Fibroblast of skin of abdomen (primary cell): ENCODE measurements around the gene HOXC10.
A peak's percentile ranks its signal among the peaks of the same experiment; 100 is the strongest.

Experiments
- DNase-seq: peaks from one replicate; pipeline ENCODE4 v3.0.0-alpha.2; 2013

HOXC10 gene

DNA sequence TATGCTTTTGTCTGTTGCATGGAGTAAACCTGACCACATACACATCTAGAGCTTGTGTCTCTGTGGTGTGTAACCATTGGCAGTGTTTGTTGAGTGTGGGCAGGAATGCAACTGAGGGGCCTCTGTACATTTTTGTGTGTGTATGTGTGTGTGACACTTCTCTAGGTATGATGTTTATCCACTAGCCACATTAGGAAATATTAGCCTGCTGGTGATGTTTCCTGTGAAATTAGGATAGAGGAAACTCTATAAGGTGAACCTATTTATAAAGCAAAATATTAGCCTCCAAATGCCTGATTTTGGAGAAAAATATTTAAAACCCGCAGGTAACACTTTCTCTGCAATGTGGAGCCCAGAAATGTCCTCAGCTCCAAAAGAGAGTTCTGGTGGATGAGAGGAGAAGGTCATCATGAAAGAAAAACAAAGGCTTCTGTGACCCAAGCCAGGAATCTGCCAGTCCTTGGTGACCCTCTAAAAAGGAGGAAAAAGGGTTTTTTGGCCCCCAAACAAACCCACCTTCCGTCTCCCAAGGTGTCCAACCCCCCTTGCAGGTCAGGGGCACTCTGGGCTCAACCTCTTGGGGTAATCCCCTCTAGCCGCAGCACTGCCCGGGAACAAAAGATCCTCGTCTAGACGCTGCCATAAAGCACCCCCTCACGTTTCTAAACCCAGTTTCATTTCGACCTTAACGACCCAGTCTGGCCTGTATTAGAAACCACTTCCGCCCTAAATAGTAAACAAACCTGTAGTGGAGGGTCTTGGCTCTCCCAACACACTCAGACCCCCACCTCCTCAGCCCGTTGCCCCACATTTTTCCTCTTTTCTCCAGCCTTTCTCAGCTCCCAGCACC, 7.1 kb upstream of the HOXC10 start:
- no peak for DNase-seq

DNA sequence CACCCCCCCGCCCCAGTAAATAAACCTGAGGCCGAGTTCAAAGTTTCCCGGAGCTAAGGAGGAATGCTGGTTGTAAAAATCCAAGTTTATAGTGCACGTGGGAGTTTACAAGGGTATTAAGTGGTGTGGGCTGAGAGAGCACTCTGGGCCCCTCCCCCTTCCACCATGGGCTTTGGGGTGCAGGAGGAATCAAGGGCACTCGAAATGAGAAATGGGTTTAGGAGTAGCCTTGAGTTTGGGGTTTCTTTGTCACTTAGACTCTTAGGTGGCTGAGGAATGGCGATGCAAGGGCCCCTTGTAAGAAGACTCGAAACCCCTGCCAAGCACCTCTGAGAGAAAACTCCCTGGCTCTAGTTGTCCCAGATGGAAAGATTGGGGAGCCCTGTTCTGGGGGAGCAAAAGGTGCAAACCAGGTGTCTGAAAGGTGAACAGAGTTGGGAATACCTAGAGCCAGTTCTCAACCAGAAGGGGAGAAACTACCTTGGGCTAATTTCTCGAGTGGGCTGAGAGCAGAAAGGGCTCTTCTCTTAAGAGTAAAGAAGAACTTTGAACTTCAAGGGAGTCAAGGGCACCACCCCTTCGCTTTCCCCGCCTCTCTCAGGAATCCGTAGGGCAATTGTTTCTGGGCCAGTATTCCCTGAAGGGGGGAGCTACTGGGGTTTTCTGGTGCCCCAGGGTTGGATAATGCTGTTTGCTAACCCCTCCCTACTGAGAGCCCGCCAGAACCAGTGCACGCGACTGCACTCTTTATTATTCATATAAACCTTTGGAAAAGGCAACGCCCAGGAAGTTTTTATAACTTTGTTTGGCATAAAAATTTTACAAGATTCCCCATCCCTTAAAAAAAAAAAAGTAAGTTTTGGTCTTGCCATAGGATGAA, 6.2 kb upstream of the HOXC10 start:
- no peak for DNase-seq

DNA sequence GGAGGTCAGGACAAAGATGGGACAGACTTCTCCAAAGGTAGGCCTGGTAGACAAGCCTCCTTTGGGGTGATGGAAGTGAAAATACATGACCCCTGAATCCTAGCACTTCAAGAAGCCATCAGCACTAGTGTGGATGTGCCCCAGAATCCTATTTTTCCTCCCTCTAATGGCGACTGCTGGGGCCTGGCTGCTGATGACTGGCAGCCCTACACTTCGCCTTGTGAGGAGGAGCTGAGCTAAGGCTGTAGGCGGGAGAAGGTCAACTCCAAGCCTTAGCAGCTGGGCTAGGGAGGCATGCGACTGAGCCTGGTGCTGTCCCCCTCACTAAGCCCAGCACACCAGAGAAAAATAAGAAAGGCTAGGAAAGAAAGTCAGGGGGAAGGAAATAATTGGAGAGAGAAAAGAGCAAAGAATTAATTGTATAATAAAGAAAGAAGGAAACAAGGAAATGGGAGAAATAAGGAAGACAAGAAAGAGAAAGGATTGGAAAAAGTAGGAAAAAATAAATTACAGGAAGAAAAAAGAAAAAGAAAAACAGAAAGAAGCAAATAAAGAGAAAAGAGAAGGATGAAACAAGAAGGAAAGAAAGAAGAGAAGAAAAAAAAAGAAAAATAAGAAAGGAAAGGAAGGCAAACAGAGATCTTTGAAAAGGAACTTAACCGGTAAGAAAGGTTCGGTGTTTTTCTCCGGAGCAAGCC, 4.7 kb upstream of the HOXC10 start:
- no peak for DNase-seq

DNA sequence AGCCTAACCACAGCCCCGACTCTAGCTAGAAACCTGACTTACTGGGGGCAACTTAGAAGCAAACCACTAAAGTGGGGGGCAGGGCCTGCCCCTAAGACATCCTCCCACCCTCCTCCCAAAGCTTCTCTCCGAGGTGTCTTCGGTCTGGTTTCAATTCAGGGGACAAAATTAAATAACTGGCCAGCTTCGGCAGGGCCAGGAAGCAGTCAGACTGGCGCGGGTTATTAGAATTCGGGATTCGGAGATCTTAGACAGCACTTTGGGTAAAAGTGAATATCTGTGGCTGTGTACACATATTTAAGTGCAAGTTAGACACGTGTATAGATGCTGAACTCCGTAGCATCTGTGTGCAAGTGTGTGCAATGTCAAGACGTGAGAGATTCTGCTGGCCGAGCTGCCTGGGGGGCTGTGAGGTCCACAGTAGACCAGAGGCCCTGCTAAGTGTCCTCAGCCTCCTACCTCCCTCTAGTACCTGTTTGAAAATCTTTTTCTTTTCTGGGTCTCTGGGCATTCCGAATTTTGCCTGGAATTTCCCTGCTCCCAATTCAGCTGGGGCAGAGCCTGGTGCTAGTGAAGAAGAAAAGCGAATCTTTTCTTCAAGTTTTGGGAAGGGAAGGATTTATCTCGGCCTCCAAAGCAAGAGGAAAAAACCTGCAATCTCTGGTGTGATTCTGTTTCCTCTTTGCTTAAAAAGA, 4.0 kb upstream of the HOXC10 start:
- no peak for DNase-seq

DNA sequence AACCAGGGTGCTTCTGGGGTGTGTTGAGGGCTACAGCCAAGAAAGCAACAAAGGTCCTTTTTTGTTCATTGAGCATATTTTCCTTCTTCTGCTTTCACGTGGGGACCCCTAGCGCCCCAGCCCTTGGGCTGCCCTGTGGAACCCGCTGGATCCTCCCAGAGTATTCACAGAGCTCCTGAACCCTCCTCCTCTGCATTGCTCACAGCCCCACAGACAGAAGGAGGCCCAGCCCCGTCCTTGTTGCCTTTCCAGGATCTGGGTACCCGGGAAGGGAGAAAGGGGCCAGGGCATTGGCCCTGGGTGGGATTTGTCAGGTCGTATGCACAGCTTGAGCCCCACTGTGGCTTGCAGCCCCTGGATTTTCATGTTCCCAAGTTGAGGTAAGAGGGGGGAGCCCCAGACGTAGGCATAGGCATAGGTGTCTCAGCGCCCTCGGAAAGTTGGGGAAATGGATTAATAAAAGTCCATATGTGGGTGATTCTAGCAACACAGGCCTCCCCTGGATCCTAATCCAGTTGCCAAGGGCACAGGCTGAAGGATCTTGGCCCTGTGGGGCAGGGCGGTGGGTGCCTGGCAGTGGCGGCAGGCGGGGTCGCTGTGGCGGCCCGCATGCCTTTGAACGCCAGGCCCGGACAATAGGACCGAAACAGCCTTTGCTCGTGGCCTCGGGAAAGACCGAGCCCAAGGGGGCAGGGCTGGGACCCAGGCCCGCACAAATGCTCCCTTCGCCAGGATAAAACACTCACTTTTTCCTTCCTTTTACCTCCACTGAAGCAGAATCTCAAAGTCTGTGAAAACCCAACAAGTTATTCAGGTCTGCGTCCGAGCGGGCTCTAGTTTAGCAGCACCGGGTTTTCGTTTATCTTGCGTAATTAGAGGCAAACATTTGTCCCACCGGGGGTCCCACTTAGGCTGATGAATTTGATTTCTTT, 3.0 kb upstream of the HOXC10 start:
- DNase-seq: no peak

DNA sequence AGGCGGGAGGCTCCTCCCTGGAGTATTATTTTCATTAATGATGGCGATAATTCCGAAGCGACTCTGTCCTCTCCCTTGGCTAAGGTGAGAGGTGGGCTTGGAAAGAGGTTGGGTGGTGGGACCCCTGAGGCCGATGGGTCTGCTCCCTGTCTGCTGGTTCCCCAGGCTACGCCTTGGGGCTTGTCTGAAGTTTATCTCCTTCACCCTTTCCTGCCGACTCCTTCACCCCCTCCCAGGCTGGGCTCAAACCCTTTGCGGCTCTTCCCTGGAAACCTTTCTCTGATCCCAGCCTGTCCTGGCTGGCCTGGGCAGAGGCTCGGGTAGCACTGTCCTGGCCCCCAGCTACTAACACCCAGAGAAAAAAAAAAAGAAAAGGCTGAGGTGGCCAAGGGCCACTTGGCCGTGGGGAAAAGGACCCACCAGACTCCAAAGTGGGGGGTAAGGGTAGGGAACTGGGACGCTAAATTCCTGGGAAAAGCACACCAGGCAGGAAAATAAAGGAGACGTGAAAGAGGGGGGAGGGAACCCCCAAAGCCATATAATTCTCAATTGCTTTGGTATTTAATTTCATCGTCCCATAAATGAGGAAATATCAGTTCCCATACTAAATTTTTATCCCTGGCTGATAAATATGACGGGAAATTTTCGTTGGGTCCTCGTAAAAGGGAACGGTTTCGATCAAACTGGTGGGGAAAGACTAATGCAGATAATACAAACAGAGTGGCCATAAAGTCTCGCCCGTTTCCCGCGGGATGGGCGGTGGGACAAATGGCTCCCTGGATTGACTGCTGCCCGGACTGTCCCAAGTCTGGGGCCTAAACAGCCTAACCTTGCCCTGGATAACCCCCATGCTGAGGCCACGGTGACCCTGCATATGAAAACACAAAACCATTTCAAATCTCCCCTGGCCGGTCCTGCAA, 2.0 kb upstream of the HOXC10 start:
- no peak for DNase-seq

DNA sequence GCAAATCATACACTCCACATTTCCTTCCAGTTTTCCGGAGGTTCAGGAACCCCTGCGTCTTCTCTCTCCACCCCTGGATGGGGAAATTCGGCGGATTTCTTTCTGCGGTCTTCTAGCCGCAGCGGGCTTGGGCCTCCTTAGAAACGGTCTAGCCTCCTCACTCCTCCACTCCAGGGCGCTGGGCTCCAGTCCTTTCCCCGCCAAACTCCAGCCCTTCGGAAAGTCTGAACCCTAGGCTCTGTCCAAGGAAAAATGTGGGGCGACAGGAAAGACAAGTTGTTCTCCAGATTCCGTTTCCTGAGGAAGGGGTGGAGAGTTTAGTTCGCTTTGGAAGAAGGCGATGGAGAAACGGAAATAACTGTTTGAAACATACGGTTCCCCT, 1.4 kb upstream of the HOXC10 start:
- DNase-seq: no peak

DNA sequence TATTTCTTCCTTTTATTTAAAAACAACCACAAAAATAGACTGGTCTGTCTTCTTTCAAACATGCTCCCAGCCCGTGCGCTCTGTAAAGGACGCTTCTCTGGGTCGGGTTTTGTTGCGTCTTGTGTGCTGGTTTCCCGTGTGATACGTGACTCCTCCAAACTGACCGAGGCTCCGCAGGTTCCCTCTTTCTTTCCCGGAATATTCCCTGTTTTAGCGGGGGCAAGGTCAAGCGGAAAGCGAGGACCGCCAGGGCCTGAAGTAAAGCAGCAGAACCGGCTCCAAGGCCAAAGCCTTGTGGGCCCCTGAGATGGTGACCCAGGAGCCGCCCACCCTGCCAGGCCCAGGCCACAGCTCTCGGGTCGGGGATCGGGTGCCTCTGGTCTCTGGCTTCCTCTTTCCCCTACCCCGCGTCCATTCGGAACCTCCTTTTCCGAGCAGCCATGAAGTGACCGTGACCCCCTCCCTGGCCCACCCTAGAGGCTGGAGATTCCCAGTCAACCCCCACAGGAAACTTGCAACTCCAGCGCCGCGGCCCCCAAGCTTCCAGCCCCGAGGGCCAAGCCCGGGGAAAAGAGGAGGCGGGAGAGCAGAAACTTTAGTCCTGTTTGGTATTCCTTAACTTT, 885 bp upstream of the HOXC10 start:
- no peak for DNase-seq

DNA sequence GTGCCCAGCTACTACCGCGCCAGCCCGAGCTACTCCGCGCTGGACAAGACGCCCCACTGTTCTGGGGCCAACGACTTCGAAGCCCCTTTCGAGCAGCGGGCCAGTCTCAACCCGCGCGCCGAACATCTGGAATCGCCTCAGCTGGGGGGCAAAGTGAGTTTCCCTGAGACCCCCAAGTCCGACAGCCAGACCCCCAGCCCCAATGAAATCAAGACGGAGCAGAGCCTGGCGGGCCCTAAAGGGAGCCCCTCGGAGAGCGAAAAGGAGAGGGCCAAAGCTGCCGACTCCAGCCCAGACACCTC, 697 bp downstream of the HOXC10 start:
- no peak for DNase-seq

DNA sequence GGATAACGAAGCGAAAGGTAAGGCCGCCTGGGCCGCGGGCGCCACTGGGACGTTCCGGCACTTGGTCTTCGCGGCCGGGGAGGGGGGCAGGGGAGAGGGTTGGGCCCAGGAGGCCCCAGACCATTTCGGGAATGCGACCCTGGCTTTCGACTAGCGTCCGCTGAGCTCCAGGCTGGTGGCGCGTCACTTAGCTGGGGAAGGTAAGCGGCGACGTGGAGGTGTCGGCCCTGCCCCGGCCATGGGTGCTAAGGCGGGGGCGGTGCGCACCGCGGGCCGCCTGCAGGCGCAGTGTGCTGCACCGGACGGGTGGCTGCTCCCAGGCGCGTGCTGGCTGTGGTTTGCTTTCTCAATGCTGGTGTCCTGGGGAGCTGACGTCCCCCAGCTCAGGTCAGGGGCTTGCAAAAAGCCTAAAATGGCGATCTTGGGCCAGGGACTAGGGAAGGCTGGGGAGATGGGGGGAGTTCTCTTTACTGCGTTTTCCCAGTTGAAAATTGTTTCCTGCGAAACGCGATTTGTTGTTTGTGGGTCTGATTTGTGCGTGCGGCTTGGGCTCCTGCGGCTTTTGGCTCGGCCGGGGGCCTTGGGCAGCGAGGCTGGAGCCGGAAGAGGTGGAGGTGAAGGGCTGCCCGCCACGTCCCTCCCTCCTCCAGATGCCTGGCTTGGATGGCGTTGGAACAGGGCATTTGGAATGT, 1.2 kb downstream of the HOXC10 start:
- no peak for DNase-seq

DNA sequence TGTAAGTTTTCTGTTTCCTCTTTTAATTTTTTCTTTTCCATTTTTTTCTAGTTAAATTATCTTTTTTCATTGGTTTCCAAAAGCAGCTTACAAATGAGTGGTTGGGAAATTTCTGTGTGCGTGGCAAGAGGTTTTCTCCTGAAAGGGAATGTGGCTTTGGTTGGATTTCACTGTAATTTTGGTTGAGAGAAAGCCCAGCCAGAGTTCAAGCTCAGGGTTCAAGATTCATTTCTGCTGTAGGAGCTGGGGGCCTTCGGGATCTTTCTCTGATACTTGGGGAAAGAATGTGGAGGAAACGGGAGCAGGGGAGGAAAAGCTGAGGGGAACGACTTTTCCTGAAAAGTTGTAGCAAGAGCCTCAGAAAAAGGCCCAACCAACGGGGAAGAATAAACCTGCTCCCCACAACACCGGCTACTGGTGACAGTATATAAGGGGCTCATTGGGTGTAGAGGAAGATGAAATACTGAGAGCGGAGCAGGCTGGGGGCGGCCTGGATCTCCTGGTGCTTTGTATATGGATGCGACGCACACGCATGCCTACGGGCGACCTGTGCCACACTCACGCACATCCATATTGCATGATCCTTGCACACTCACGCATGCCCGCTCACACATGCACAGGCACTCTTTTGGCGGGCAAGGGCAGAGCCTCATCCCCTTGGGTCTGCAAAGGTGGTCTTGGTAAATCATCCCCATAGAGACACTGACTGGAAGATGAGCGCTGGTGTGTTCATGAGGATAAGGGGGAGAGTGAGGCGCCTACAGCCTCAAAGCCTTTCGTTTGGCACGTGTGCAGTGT, 1.9 kb downstream of the HOXC10 start:
- no peak for DNase-seq

DNA sequence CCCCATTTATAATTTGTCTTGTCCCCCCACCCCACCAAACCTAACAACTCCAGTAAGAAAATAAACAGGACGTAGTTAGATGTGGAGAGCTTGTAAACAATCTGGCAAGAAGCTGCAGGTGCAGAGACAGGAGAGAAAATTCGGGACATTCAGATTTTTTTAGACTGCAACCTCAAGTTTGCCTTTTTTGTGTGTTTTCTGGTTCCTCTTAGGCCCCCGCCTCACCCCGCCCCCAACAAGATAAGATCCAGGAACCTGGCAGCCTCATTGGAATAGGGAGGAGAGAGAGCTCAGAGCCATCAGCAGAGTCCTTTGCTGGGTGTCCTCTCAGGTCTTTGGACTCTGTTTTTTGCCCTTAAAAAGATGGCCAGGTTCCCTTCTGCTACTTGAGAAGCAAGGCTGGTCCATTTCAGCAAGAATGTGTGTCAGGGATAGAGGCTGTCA, 2.9 kb downstream of the HOXC10 start:
- DNase-seq: no peak

DNA sequence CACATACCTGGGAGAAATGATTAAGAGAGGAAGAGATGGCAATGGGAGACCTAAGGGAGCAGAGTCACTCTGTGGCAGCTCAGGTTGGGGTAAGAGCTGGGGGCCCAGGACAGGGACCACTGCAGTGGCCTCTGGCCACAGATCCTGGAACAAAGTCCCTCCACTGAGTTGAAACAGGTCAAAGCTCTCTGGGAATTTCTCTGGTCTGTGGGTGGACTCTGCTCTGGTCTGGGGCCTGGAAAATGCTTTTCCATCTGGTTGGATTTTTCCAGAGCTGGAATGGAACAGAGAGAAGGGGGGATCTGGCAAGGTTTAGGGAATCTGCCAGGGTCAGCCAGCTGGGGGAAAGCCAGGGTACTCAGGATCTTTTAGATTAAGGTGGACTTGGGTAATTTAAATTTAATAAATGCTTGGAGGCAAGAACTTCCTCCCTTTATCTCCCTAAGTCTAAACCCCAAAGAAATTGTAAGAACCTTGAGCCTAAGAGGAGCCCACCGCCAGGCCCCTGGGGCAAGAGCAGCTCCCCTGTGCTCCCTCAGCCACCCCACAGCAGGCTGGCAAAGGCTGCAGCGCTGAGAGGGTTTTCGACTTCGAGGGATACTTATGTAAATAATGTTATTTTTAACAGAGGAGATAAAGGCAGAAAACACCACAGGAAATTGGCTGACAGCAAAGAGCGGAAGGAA, 3.7 kb downstream of the HOXC10 start:
- DNase-seq: no peak

DNA sequence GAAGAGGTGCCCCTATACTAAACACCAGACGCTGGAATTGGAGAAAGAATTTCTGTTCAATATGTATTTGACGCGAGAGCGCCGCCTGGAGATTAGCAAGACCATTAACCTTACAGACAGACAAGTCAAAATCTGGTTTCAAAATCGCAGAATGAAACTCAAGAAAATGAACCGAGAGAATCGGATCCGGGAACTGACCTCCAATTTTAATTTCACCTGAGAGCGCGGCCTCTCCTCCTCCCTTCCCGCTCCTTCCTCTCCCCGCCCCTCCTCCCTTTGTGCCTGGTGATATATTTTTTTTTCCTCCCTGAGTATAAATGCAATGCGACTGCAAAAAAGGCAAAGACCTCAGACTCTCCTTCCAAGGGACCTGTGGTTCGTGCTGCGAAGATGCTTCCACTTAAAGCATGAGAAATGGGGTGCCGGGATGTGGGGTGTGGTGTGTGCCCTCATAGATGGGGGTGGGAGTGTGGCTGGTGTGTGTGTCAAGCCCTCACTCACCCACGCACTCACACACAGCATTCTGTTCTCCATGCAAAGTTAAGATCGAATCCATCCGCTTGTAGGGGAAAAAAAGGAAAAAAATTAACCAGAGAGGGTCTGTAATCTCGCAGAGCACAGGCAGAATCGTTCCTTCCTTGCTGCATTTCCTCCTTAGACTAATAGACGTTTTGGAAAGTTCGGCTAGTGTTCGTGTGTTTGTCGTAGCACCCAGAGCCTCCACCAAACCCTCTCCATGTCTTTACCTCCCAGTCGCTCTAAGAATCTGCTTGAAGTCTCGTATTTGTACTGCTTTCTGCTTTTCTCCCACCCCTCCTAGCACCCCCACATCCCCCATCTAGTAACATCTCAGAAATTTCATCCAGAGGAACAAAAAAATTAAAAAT, 4.5 kb downstream of the HOXC10 start:
- DNase-seq: peak; percentile 79

DNA sequence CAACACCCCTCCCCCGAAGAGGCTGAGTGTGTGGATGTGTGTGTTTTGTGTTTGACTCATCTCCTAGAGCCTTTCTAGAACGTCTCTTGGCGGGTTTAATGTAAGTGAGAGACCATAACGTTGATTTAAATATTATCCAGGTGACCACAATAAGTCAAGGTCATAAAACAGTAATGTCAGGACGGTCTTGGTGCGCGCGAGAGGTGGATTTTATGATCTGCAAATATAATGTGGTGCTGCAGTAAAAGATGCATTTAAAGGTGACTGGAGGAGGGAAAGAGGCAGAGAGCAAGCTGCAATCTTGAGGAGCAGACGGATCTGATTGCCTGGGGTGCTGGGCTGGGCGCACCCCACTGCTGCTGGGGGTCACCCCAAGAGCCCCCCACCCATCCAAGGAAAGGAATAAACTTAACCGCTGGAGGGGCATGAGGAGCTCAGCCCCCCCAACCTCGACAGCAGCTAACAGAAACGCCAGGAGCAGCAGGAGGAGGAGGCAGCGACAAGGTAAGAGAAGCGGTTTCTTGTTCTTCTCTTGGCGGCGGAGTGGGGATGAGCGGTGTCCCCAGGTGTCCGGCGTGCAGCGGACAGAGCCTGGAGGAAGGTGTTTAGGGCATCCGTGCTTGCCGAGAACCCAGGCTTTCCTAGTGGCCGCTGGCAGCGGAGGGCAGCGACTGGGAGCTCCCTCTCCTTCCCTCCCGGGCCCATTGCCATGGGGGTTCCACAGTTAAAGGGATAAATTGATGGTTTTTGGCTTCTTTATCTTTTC, 5.5 kb downstream of the HOXC10 start:
- DNase-seq: peak; percentile 69

DNA sequence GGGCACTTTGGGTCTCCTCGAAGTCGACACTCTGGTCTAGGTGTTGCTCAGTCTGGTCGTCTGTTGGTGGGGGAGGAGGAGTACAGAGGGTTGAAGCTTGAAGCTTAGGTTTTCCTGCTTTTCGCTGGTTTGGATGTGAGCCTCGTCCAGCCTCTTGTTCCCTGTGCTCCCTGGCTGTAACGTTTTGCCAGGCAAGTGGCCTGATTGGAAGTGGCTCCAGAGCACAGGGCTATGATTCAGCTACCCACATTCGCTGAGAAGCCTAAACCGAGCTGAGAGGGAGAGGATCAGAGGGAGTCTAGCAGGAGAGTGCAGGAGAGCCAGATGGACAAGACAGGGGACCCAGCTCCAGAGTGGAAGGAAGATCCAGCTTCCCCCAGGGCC, 6.1 kb downstream of the HOXC10 start:
- peak; percentile 81 for DNase-seq
